ENCODE data around the gene COQ7.
A peak's percentile ranks its signal among the peaks of the same experiment; 100 is the strongest.

The COQ7 gene

GRCh38 chr16:19113577-19114358 lies 46.4 kb downstream of the COQ7 start, which contains the start of gene ITPRIPL2:
TSS of gene ITPRIPL2 (plus strand) at chr16:19113964. CDS start at chr16:19114462, 498 bp downstream.
- no peak for DNase-seq (ENCODE audit: low read depth)

DNA sequence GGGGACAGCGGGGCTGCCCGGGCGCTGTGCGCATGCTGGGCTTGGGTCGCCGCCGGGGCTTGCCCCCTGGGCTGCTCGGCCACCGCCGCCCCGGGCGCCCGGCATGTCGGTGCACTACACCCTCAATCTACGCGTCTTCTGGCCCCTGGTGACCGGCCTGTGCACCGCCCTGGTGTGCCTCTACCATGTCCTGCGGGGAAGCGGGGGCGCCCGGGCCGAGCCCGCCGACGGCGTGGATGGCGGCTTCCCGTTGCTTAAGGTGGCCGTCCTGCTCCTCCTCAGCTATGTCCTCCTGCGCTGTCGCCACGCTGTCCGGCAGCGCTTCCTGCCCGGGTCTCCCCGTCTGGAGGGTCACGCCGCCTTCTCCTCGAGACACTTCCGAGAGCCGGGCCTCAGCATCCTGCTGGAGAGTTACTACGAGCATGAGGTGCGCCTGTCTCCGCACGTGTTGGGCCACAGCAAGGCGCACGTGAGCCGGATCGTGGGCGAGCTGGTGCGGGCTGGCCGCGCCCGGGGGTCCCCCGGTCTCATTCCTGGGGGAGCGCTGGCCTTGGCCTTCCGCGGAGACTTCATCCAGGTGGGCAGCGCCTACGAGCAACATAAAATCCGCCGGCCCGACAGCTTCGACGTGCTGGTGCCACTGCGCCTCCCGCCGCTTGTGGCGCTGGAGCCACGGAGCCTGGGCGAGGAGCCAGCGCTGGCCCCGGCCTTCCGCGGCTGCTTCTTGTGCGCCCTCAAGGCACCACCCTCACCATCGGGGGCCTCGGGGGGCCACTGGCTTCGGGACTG lies 47.1 kb downstream of the COQ7 start:
- DNase-seq (ENCODE audit: low read depth): no peak

DNA sequence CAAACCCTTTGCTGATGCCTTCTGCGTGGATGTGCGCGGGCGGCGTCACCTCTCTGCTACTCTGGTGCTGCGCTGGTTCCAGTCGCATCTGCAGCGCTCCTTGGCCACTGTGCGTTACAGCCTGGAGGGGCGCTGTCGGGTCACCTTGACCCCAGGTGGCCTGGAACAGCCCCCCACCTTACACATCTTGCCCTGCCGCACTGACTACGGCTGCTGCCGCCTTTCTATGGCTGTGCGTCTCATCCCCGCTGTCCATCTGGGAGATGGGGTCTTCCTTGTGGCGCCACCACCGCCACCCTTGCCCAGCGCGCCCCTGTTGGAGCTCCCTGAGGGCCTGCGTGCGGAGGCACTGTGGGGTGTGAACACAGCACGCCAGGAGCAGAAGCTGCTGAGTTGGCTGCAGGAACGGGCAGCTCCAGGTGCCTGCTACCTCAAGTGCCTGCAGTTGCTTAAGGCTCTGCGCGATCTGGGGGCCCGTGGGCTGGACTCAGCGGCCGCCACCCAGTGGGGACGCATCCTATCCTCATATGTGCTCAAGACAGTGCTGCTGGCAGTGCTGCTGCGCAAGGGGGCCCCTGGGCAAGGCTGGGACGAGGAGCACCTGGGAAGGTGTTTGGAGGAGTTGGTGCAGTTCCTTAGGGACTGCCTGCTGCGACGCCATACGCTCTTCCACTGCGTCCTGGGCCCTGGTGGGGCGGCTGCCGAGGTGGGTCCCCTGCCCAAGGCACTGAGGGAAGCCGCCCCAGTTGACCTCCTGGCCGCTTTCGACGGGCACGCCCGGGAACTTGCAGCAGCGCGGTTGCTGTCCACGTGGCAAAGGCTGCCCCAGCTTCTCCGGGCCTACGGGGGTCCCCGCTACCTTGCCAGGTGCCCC lies 48.0 kb downstream of the COQ7 start:
- DNase-seq (ENCODE audit: low read depth): no peak

- DNase-seq (ENCODE audit: low read depth): no peak
Observed at GRCh38 chr16:19116711-19117449, 49.5 kb downstream of the COQ7 start.

GRCh38 chr16:19118938-19119431 lies 51.6 kb downstream of the COQ7 start:
- DNase-seq (ENCODE audit: low read depth): peak; percentile 10

GRCh38 chr16:19119564-19119963 lies 52.1 kb downstream of the COQ7 start:
- no peak for DNase-seq (ENCODE audit: low read depth)

DNA sequence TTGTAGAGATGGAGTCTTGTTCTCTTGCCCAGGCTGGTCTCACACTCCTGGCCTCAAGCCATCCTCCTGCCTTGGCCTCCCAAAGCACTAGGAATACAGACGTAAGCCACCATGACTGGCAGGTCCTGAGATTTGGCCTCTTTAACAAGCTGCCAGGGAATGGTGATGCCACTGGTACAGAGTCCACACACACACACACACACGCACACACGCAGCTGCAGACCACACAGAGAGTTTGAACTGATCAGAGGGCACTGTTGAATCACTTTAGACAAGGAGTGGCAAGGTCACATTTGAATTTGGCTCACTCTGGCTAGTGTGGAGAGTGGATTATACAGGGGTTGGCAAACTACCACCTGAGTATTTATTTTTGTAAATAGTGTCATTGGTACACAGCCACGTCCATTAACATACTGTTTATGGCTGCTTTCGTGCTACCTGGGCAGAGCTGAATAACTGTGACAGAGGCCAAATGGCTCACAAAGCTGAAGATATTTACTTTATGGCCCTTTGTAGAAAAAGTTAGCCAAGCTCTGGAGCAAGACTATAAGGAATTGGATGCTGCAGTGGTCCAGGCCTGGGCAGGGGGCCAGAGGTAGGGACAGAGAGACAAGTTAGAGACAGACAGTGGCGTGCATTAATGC lies 56.2 kb downstream of the COQ7 start:
- DNase-seq (ENCODE audit: low read depth): no peak

GRCh38 chr16:19126300-19126699 lies 58.9 kb downstream of the COQ7 start:
- no peak for DNase-seq (ENCODE audit: low read depth)

DNA sequence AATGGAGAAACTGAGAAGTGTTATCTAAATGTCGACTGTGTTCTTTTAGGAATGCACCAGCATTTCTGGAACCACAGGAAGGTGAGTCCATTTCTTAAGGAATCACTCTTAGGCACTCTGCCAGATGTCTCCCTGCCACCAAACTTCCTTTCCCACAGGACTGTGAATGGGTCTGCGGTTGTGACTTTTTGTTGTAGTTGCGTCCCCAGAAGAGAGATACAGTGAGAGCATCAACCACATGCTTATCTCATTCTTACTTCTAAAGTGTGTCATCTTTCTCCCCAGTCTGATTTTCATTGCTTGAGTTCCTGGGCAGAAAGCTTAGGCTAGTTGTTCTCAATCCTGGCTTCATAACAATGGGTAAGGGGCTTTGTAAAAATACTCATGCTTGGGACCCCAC lies 59.8 kb downstream of the COQ7 start:
- DNase-seq (ENCODE audit: low read depth): no peak

- no peak for DNase-seq (ENCODE audit: low read depth)
Observed at GRCh38 chr16:19127674-19128131, 60.3 kb downstream of the COQ7 start.

GRCh38 chr16:19128454-19129200 lies 61.2 kb downstream of the COQ7 start:
- no peak for DNase-seq (ENCODE audit: low read depth)
